Effector memory CD4-positive, alpha-beta T cell (primary cell): ENCODE results near the gene SEL1L3.

Experiments
- DNase-seq, 3 donors: peaks; one replicate each; pipeline ENCODE4 v3.0.0-alpha.2; 2020
- H3K27ac ChIP-seq: 2 replicates; pipeline ENCODE4 v1.7.0; 2013; ENCODE audit warnings: mild to moderate bottlenecking, low read length, moderate library complexity; ENCODE audit not compliant: insufficient read depth, poor library complexity, severe bottlenecking
- H3K27me3 ChIP-seq: replicated peaks from 2 replicates; pipeline ENCODE4 v1.7.0; 2013; ENCODE audit warnings: mild to moderate bottlenecking, low read length; ENCODE audit not compliant: insufficient read depth, control insufficient read depth, poor library complexity, severe bottlenecking
- H3K36me3 ChIP-seq: 2 replicates; pipeline ENCODE4 v1.7.0; 2013; ENCODE audit warnings: mild to moderate bottlenecking, low read length, moderate library complexity; ENCODE audit not compliant: control insufficient read depth, insufficient read depth
- H3K4me1 ChIP-seq: 2 replicates; pipeline ENCODE4 v1.7.0; 2013; ENCODE audit warnings: low read length, mild to moderate bottlenecking; ENCODE audit not compliant: control insufficient read depth, insufficient read depth, poor library complexity, severe bottlenecking
- H3K4me3 ChIP-seq: 2 replicates; pipeline ENCODE4 v1.7.0; 2013; ENCODE audit warnings: low read length, low read depth, mild to moderate bottlenecking; ENCODE audit not compliant: insufficient read depth, poor library complexity, severe bottlenecking
- H3K9me3 ChIP-seq: 2 replicates; pipeline ENCODE4 v1.7.0; 2013; ENCODE audit warnings: mild to moderate bottlenecking, low read length, moderate library complexity; ENCODE audit not compliant: control insufficient read depth

SEL1L3 gene

DNA sequence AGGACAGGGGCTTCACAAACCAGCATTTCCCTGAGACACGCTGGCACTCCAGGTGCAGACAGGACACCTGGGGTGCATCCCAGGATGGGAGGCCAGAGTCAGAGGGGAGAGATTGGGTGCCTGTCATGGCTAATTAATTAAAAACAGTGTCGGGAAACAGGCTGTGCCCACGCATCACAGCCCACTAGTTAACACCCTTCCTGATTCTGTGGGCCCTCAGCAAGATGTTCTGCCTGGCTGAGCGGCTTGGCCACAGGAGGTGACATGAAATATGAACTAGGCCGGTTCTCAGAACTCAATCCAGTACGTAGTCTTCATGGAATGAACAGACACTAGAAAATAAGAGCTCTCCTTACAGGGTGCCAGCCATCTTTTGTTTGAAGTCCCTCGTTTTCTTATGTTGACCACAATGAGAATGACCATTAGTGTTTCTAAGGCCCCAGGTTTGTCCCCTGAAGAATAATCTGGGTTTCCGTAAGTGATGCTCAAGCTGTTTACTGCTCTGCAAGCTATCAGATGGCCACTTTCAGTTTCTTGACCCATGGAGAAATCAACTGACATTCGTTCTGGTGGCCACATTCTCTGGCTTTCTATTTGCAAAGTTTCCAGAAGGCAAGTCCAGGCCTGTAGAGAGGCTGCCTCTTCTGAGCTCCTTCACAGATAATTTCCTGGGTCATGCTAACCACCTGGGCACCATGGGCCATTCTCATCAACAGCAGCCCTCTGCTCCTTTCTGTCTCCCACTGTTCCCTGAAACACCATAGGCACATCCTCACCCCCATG lies 134.9 kb downstream of the SEL1L3 start:
- Histone ChIP-seq H3K4me1 (no peaks in the 10 kb centered on the region), H3K36me3 (no peaks in the 10 kb centered on the region), H3K4me3 (no peak overlapping the region), H3K27ac (no peak overlapping the region), H3K27me3 (no peaks in the 10 kb centered on the region), H3K9me3 (no peaks in the 10 kb centered on the region)
- DNase-seq = no peak

DNA sequence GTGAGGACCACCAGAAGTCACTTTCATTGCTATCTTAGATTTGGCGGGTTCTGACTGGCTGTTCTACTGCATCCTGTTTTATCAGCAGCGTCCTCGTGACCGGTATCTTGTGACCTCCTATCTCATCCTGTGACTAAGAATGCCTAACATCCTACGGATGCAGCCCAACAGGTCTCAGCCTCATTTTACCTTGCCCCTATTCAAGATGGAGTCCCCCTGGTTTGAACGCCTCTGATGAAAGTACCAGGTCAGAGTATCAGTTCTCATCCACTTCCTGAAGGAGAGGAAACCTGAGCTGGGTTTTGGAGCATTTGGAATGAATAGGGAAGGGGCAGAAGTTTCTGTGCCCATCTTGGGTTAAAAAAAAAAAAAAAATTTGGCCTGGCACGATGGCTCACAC lies 136.9 kb downstream of the SEL1L3 start:
- Histone ChIP-seq H3K27me3 (no peaks in the 10 kb centered on the region), H3K4me1 (no peaks in the 10 kb centered on the region), H3K36me3 (no peaks in the 10 kb centered on the region), H3K27ac (no peak overlapping the region), H3K4me3 (no peak overlapping the region), H3K9me3 (no peaks in the 10 kb centered on the region)
- no peak for DNase-seq

DNA sequence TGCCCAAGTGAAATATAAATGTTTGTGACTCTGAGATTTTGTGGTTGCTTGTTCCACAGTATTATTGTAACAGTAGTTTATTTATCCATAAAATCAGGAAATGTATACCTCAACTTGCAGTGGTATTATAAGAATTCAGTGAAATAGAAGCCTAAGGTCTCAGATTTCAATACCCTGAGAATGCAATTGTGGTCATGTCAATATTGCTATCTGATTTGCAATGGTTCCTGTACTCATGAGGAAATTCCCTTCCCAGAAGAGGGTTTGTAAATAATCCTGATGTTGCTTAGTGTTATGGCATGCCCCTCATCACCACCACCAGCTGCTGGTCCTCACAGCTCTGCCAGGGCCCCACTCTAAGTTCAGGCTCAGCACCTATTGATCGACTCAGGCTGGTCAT lies 139.4 kb downstream of the SEL1L3 start:
- Histone ChIP-seq H3K27me3 (no peaks in the 10 kb centered on the region), H3K9me3 (no peaks in the 10 kb centered on the region), H3K36me3 (no peaks in the 10 kb centered on the region), H3K27ac (no peak overlapping the region), H3K4me1 (no peaks in the 10 kb centered on the region), H3K4me3 (no peak overlapping the region)
- no peak for DNase-seq

DNA sequence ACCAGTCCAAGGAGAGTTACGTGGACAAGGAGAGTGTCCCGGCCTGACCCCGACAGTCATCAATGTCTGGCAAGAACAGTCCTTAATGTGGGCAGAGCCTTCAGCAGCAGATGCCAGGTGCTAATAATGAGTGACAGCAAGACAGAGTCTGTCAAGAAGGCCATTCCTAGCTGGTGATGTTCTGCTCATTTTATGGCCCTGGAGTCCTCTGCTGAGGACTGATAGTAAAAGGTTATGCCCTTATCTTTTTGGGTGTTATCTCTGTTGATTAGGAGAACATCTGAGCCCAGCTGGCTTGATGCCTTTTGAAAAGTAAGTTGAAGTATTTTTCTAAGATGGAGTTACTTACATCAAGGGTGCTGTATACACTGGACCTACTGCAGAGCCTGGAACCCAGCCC lies 139.8 kb downstream of the SEL1L3 start:
- no peaks in the 10 kb centered on the region for H3K9me3 ChIP-seq
- no peaks in the 10 kb centered on the region for H3K4me1 ChIP-seq
- H3K4me3 ChIP-seq = no peak overlapping the region
- DNase-seq = no peak
- H3K27ac ChIP-seq = no peak overlapping the region
- H3K36me3 ChIP-seq = no peaks in the 10 kb centered on the region
- no peaks in the 10 kb centered on the region for H3K27me3 ChIP-seq

DNA sequence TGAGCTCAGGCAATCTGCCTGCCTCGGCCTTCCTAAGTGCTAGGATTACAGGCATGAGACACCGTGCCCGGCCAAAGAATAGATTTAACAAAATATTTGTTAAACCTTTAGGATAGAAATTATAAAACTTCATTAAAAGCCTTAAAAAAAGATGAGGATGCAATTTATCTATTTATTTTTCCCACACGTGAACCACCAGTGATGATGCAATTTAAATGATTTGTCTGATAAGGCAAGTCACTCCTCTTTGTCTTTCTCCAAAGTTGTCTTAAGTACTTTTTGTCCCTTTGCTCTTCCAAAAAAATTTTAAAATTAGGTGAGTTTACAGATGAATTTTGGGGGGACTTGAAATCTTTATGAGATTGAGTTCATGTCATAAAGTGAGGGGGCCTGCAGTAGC lies 149.0 kb downstream of the SEL1L3 start:
- no peaks in the 10 kb centered on the region for H3K27me3 ChIP-seq
- no peaks in the 10 kb centered on the region for H3K36me3 ChIP-seq
- H3K4me1 ChIP-seq = no peaks in the 10 kb centered on the region
- H3K9me3 ChIP-seq = no peaks in the 10 kb centered on the region
- H3K27ac ChIP-seq = no peak overlapping the region
- H3K4me3 ChIP-seq = no peak overlapping the region
- DNase-seq = no peak

DNA sequence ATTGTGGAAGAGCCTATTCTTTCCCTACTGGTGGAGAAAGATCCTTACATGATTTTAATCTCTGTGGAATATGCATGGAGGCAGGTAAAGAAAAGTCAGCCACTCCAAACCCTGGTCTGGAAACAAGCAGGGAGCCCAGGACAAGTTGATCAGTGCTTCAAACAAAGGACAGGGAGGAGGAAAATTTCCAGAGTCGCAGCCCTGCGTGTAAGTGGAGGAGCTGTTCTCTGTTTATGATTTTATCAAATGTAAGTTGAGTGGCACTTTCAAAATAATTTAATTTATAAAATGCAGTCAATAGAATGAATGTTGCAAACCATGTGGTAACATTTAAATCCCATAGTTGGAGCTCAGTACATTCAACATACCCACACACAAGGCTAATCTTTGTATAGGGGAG lies 150.2 kb downstream of the SEL1L3 start:
- Histone ChIP-seq H3K4me3 (no peak overlapping the region), H3K27me3 (no peaks in the 10 kb centered on the region), H3K4me1 (no peaks in the 10 kb centered on the region), H3K36me3 (no peaks in the 10 kb centered on the region), H3K9me3 (no peaks in the 10 kb centered on the region), H3K27ac (no peak overlapping the region)
- no peak for DNase-seq

DNA sequence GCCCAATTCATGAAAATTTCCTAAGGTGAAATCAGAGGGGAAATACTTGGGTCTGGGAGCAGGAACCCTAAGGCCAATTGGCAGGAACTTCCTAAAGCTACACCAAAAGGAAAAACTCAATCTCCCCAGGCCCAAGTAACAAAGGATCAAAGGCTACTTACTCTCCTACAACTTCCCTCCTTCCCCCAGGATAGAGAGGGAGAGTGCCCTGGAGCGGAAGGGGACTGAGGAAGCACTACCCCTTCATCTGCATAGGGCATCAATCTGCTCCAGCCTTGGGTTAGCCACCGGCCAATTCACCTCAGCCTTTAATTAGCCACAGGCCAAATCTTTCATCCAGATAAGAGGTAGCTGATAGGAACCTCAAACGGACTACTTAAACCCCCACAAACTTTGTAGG lies 152.2 kb downstream of the SEL1L3 start:
- no peak overlapping the region for H3K27ac ChIP-seq
- no peaks in the 10 kb centered on the region for H3K36me3 ChIP-seq
- H3K27me3 ChIP-seq = no peaks in the 10 kb centered on the region
- H3K4me1 ChIP-seq = no peaks in the 10 kb centered on the region
- no peaks in the 10 kb centered on the region for H3K9me3 ChIP-seq
- DNase-seq = no peak
- no peak overlapping the region for H3K4me3 ChIP-seq

DNA sequence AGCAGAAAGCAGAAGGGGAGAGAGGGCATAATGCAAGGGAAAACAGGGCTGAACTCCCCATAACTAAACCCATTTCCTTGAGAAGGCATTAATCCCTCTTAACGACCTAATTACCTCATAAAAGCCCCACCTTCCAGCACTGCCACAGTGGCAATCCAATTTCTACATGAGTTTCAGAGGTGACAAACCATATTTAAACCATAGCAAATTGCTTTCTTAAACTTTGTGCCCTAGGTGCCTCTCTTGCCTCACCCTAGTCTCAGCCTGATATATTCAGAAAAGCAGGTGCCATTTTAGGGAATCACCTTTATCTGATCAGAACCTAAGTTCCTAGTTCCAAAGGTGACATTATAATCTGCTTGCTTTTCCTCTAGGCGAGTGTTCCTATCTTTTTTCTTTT lies 158.3 kb downstream of the SEL1L3 start:
- Histone ChIP-seq H3K27me3 (no peaks in the 10 kb centered on the region), H3K9me3 (no peaks in the 10 kb centered on the region), H3K4me3 (no peak overlapping the region), H3K27ac (no peak overlapping the region), H3K36me3 (no peaks in the 10 kb centered on the region), H3K4me1 (no peaks in the 10 kb centered on the region)
- DNase-seq = no peak

DNA sequence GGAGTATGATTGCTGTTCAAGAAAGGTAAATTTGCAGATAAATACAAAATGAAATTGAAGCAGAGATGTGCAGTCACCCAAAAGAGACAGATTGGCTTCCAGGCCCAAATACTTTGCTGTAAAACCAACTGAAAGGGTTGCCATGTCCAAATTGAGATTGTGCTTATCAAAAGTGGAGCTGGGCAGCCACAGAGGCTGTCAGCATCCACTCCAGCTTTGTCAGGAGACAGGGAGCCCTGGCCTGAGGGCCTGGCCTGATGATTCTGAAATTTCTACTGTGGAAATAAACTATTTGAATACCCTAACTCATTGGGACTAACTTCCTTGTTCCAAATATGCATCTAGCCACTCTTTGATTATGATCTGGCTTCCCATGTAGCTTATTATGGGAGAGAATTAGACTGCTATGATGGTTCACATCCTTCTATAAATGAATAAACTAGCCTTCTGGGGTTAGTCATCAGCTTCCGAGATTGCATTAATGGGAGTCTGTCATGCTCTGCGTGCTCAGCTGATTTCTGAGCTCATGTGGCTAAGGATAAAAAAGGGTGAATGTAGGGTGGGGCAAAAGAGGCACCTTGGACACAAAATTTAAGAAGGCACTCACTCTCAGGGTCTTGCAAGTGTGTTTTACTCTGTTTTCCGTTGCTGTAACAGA lies 158.9 kb downstream of the SEL1L3 start:
- Histone ChIP-seq H3K27me3 (no peaks in the 10 kb centered on the region), H3K27ac (no peak overlapping the region), H3K4me1 (no peaks in the 10 kb centered on the region), H3K36me3 (no peaks in the 10 kb centered on the region), H3K4me3 (no peak overlapping the region), H3K9me3 (no peaks in the 10 kb centered on the region)
- no peak for DNase-seq

DNA sequence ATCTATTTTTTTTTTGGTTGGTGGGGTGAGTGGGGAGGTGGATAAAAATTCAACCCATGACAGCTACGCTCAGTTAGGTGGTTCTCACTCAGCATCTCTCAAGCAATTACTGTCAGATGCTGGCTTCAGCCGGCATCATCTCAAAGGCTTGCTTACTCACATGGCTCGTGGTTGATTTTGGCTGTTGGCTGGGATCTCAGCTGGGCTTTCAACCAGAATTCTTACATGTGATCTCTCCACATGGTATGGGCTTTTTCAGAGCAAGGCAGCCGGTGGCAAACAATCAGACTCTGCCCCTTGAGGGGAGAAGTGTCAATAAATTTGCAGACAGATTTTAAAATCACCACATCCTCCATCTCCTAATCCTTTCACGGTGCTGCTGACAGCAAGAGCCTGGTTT lies 159.9 kb downstream of the SEL1L3 start:
- no peak overlapping the region for H3K4me3 ChIP-seq
- no peaks in the 10 kb centered on the region for H3K36me3 ChIP-seq
- no peaks in the 10 kb centered on the region for H3K9me3 ChIP-seq
- no peak for DNase-seq
- H3K27me3 ChIP-seq = no peaks in the 10 kb centered on the region
- H3K27ac ChIP-seq = no peak overlapping the region
- H3K4me1 ChIP-seq = no peaks in the 10 kb centered on the region
